ENCODE measurements around the gene PKP4. TPM values are rescaled to one million over a fixed set of nuclear protein-coding genes. Genes with fewer than 3 reads are reported as not detected.

Gene PKP4
- total and polyA plus RNA-seq, 12 donors = 17.9 to 59.0 (median 45.2) TPM

DNA sequence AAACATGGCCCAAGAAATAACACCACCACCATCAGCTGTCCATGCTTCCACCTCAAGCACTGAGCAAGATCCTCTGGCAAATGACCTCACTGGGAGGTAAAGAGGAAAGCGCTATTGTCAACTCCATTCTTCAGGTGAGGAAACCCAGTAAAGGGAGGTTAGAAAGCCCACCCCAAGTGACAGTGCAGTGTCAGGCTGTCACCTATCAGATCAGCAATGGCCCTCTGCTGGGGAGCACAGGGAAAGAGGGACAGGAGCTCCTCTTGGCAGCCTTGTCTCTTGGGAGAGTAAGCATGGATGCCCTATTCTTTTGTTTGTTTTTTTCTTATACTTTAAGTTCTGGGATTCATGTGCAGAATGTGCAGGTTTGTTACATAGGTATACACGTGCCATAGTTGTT is 234.1 kb downstream of the PKP4 start:
- 93 to 100% methylated on average over 2 of the region's 2 CpGs for WGBS, 2 donors
- TF ChIP-seq CTCF (IDR thresholded peaks at IDR 0.05) = no peak

DNA sequence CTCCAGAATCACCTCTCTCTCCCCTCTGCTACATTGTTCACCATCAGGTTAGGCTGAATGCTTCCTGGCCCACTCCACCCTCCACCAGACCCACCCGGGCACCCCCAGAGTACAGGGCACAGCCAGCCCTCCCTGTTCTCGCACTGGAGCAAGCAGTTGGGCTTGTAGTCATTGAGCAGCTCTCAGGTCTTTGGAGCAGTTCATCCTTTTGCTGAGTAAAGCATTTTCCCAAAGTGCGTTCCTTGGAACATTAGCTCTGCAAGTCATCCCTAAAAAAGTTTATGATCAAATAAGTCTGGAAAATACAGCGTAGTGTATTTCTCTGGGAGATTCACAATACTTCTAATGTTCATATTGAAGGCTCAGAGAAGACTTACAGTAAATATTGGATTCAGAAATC is 234.9 kb downstream of the PKP4 start:
- Histone ChIP-seq H3K9me3 (peaks cover 0 to 9% (median 2%) of the 10 kb centered on the region in 11 donors), H3K27me3 (no peaks in the 10 kb centered on the region), H3K4me1 (peaks cover 0 to 10% (median 0%) of the 10 kb centered on the region in 9 donors), H3K27ac (no peak overlapping the region), H3K4me3 (no peak overlapping the region), H3K36me3 (no peaks in the 10 kb centered on the region)
- no peak for TF ChIP-seq CTCF (IDR thresholded peaks at IDR 0.05)
- WGBS, 2 donors = 91 to 94% methylated on average over 4 of the region's 4 CpGs
- DNase-seq (no peak), ATAC-seq (no peak)
- intact Hi-C loops (cut with DNase I) = no loop called here

More for the DNA sequence above, 234.1 kb downstream of the PKP4 start:
- no peak overlapping the region for H3K4me3 ChIP-seq
- peaks cover 0 to 18% (median 7%) of the 10 kb centered on the region in 9 donors for H3K4me1 ChIP-seq
- H3K9me3 ChIP-seq = peaks cover 0 to 2% (median 0%) of the 10 kb centered on the region in 11 donors
- no peak for ATAC-seq
- H3K36me3 ChIP-seq = no peaks in the 10 kb centered on the region
- no peak overlapping the region for H3K27ac ChIP-seq
- intact Hi-C loops (cut with DNase I) = no loop called here
- H3K27me3 ChIP-seq = no peaks in the 10 kb centered on the region
- no peak for DNase-seq

DNA sequence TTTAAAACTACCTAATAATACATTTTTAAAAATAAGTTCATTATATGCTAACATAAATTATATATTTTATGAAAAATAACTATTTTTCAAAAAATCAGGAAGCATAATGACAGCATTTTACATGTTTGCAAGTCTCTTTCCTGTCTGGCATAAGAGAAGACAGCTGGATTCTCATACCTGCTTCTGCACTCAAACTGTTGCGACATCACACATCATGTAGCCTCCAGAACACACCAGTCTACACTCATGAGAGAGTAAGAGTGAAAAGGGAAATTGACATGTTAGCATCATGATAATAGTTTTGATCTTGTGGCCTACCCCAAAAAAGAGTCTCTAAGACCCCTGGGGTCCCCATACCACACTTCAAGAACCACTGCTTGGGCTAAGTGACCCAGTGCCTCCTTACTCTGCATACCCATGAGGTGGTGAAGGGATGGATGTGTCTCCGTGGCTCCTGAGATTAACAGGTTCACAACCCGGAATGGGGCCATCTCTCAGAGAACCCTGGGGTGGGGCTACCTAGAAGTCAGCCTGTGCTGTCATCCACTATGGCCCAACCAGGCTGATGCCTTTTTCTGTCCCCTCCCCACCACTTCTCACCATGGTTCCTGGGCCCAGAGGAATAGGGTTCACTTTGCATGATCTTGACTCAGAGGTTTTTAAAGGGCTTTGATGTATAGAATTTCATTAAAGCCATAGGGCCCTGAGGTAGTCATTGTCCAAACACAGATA is 235.8 kb downstream of the PKP4 start:
- intact Hi-C loops (cut with DNase I) = no loop called here
- WGBS, 2 donors = 85 to 91% methylated on average over 3 of the region's 3 CpGs
- H3K36me3 ChIP-seq = no peaks in the 10 kb centered on the region
- TF ChIP-seq CTCF (IDR thresholded peaks at IDR 0.05) = no peak
- no peak overlapping the region for H3K4me3 ChIP-seq
- DNase-seq = no peak
- H3K27ac ChIP-seq = no peak overlapping the region
- ATAC-seq = no peak
- H3K9me3 ChIP-seq = peaks cover 0 to 18% (median 6%) of the 10 kb centered on the region in 11 donors
- no peaks in the 10 kb centered on the region for H3K27me3 ChIP-seq
- H3K4me1 ChIP-seq = peaks cover 0 to under 1% (median 0%) of the 10 kb centered on the region in 9 donors

DNA sequence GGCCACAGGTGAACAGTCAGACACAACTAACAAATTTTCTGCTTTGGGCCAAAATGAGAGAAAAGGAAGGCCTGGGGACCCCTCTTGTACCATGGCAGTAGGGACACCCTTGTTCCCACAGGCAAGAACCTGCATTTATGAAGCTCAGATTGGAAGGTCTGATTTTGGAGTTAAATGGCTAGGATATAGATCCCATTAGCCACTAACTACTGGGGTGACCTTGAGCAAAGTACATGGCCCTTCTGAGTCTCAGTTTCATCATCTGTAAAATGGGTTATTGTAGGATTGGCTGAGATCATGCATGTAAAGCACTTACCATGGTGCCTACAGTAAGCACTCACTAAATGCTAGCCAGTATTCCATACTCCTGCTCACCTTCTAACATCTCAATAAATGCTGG is 236.7 kb downstream of the PKP4 start:
- H3K27ac ChIP-seq = no peak overlapping the region
- H3K9me3 ChIP-seq = peaks cover 0 to 21% (median 6%) of the 10 kb centered on the region in 11 donors
- DNase-seq (no peak), ATAC-seq (no peak)
- H3K4me1 ChIP-seq = no peaks in the 10 kb centered on the region
- no peak for TF ChIP-seq CTCF (IDR thresholded peaks at IDR 0.05)
- intact Hi-C loops (cut with DNase I) = no loop called here
- no peaks in the 10 kb centered on the region for H3K27me3 ChIP-seq
- no peak overlapping the region for H3K4me3 ChIP-seq
- H3K36me3 ChIP-seq = no peaks in the 10 kb centered on the region

All from heart right ventricle (tissue), 16 donors.